Dermis microvascular lymphatic vessel endothelial cell (primary cell): ENCODE results near the gene OR2J1. TPM values are rescaled to one million over a fixed set of nuclear protein-coding genes. Genes with fewer than 3 reads are reported as not detected.

Experiments
- total RNA-seq: library from RNA; depleted of rRNA; stranded (reverse); fragments of >200 nt; gene quantifications from 2 replicates; pipeline ENCODE4 v1.2.1, GENCODE V29; 2014

Gene OR2J1
- total RNA-seq, 1 donor from 2014 or later: not detected

Other genes starting within 250 kb of the OR2J1 start
- gene TRIM27, start 175.5 kb upstream of the OR2J1 start, total RNA-seq: 39.2 and 59.9 TPM in 2 replicates
- gene ZNF311, start 94.2 kb upstream of the OR2J1 start, total RNA-seq: under 0.01 and 0.13 TPM in 2 replicates
- gene OR2W1, start 54.3 kb upstream of the OR2J1 start, total RNA-seq: not detected in 2 replicates
- not detected in 2 replicates for gene OR2B3, start 12.2 kb upstream of the OR2J1 start, total RNA-seq
- gene OR2J3, start 8.6 kb downstream of the OR2J1 start, total RNA-seq: not detected in 2 replicates
- not detected in 2 replicates for gene OR2J2, start 71.4 kb downstream of the OR2J1 start, total RNA-seq
- not detected in 2 replicates for gene OR14J1, start 202.2 kb downstream of the OR2J1 start, total RNA-seq